ENCODE results near the gene APP.
A peak's percentile ranks its signal among the peaks of the same experiment; 100 is the strongest.
"Not testable (repeated sequence)": the region's sequence is repeated elsewhere in the genome, so short reads cannot be mapped to it uniquely, and the experiment has no call there.

APP gene

GRCh38 chr21:26019236-26019635 lies 151.3 kb downstream of the APP start:
- DNase-seq: no peak

- DNase-seq: no peak
Measured at GRCh38 chr21:26013970-26014369, 156.6 kb downstream of the APP start.

- not testable (repeated sequence) for DNase-seq
Measured at GRCh38 chr21:26012482-26012881, 158.1 kb downstream of the APP start.

- no peak for DNase-seq
Measured at GRCh38 chr21:26011292-26011940, 159.2 kb downstream of the APP start.

GRCh38 chr21:26007951-26008498 lies 162.5 kb downstream of the APP start:
- DNase-seq: no peak

- DNase-seq: no peak
Measured at GRCh38 chr21:26005464-26005863, 165.1 kb downstream of the APP start.

GRCh38 chr21:26003404-26003803 lies 167.2 kb downstream of the APP start:
- DNase-seq: no peak

- no peak for DNase-seq
Measured at GRCh38 chr21:26001356-26001755, 169.2 kb downstream of the APP start.

GRCh38 chr21:25999921-26000582 lies 170.5 kb downstream of the APP start:
- DNase-seq: no peak

GRCh38 chr21:25997788-25998611 lies 172.6 kb downstream of the APP start:
- DNase-seq: no peak

- DNase-seq: no peak
Measured at GRCh38 chr21:25995278-25995677, 175.3 kb downstream of the APP start.

- no peak for DNase-seq
Measured at GRCh38 chr21:25994758-25995163, 175.8 kb downstream of the APP start.

- no peak for DNase-seq
Measured at GRCh38 chr21:25988738-25989137, 181.8 kb downstream of the APP start.

GRCh38 chr21:25987531-25987930 lies 183.0 kb downstream of the APP start:
- DNase-seq: no peak

GRCh38 chr21:25986928-25987327 lies 183.6 kb downstream of the APP start:
- DNase-seq: no peak

- no peak for DNase-seq
Measured at GRCh38 chr21:25985990-25986389, 184.6 kb downstream of the APP start.

- no peak for DNase-seq
Measured at GRCh38 chr21:25984538-25984937, 186.0 kb downstream of the APP start.

- DNase-seq: peak; percentile 26
Measured at GRCh38 chr21:25983745-25984144, 186.8 kb downstream of the APP start.

GRCh38 chr21:25980710-25981109 lies 189.9 kb downstream of the APP start:
- DNase-seq: no peak

GRCh38 chr21:25979845-25980616 lies 190.5 kb downstream of the APP start:
- DNase-seq: no peak

- no peak for DNase-seq
Measured at GRCh38 chr21:25977068-25977611, 193.4 kb downstream of the APP start.

- no peak for DNase-seq
Measured at GRCh38 chr21:25974964-25975363, 195.6 kb downstream of the APP start.
